ENCODE measurements around the gene DLK2.

DLK2 gene

DNA sequence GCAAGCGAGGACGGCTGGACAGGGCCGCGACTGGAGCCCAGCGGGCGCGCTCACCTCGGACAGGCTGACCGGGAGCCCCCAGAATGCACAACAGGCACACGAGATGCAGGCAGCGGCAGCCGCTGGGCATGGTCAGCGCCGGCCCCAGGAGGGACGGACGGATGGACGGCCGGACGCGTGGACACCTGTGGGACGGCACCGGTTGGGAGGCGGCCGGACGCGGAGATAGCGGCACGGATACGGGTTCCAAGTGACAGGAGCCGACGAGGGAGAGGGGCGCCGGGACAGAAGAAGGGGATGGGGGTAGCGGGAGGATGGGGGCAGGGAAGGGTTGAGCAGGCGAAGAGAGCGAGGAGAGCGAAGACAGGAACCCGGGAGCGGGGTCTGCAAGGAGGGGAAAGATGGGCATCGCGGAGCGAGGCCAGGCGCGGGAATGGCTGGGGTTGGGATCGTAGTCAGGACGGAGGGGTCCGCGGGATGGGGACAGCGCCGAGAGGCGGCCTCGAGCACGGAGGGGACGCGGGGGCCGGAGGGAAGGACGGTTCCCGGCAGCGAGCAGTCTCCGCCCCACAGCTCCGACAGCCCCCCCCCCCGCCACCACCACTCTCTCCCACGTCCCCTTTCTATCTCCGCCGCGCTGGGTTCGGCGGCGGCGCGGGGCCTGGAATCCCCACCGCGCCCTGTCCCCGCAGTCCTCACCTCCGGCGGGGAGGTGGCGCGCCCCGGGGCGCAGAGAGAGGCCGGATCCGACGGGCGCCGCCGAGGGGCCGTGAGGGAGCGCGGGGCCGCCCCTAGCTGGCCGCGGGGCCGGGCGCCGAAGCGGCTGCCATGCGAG lies 435 bp downstream of the DLK2 start:
- TF ChIP-seq, protein P1, sequence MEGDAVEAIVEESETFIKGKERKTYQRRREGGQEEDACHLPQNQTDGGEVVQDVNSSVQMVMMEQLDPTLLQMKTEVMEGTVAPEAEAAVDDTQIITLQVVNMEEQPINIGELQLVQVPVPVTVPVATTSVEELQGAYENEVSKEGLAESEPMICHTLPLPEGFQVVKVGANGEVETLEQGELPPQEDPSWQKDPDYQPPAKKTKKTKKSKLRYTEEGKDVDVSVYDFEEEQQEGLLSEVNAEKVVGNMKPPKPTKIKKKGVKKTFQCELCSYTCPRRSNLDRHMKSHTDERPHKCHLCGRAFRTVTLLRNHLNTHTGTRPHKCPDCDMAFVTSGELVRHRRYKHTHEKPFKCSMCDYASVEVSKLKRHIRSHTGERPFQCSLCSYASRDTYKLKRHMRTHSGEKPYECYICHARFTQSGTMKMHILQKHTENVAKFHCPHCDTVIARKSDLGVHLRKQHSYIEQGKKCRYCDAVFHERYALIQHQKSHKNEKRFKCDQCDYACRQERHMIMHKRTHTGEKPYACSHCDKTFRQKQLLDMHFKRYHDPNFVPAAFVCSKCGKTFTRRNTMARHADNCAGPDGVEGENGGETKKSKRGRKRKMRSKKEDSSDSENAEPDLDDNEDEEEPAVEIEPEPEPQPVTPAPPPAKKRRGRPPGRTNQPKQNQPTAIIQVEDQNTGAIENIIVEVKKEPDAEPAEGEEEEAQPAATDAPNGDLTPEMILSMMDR (IDR thresholded peaks at IDR 0.05; ENCODE audit: low read depth, low read length): no peak
- H3K27me3 ChIP-seq (ENCODE audit: insufficient read depth, low read depth, severe bottlenecking): no peaks in the 10 kb centered on the region
- peak overlapping the region; percentile 74 for H3K4me3 ChIP-seq (ENCODE audit: low read depth, low read length)
- H3K27ac ChIP-seq: peak overlapping the region; percentile 12; the same call in 1 of the 2 replicates
- peaks cover 33% of the 10 kb centered on the region for H3K36me3 ChIP-seq
- peak; percentile 96 for DNase-seq
- no peaks in the 10 kb centered on the region for H3K9me3 ChIP-seq (ENCODE audit: severe bottlenecking)

DNA sequence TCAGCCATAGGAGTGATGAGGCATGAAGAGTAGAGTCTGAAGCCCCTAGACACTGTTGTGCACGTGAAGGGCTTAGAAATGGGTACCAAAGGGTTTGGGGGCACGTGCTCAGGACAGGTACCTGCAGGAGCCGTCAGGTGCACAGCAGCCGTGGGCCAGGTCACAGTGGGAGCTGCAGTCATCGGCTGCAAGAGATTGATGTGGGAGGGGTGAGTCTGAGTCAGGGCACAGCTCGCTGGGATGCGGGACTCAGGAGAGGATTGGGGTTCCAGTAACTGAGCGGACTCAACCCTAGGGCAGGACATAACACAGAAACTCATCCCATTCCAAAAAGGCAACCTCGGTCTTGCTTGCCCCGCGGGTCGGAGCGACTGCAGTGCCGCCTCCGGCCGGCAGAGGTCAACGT lies 1.1 kb downstream of the DLK2 start:
- TF ChIP-seq, protein P1 (IDR thresholded peaks at IDR 0.05; ENCODE audit: low read depth, low read length): peak; percentile 100
- Histone ChIP-seq H3K27ac (no peak overlapping the region), H3K4me3 (ENCODE audit: low read depth, low read length) (peak overlapping the region; percentile 74), H3K36me3 (peaks cover 39% of the 10 kb centered on the region), H3K9me3 (ENCODE audit: severe bottlenecking) (no peaks in the 10 kb centered on the region), H3K27me3 (ENCODE audit: insufficient read depth, low read depth, severe bottlenecking) (no peaks in the 10 kb centered on the region)
- DNase-seq: no peak

DNA sequence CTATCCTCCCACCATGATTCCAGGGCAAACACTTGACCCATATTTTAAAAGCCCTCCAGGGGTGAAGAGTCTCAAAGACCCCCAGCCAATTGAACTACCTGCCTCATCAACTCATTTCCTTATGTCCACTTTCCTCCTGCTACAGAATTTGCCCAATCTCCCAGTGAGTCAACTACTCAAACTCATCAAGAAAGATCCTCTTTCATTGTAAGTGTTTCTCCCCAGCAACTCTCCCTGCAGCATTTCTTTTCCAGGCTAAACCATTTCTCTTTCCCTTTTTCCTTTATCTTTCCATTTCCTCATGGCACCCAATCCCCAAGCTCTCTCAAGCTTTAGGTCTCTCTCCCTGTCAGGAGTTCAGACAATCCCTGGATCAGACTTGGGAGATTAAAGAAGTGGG lies 1.5 kb downstream of the DLK2 start:
- no peak for DNase-seq
- H3K4me3 ChIP-seq (ENCODE audit: low read depth, low read length): no peak overlapping the region
- TF ChIP-seq, protein P1 (IDR thresholded peaks at IDR 0.05; ENCODE audit: low read depth, low read length): no peak
- H3K9me3 ChIP-seq (ENCODE audit: severe bottlenecking): no peaks in the 10 kb centered on the region
- H3K27ac ChIP-seq: no peak overlapping the region
- H3K27me3 ChIP-seq (ENCODE audit: insufficient read depth, low read depth, severe bottlenecking): no peaks in the 10 kb centered on the region
- peaks cover 41% of the 10 kb centered on the region for H3K36me3 ChIP-seq

DNA sequence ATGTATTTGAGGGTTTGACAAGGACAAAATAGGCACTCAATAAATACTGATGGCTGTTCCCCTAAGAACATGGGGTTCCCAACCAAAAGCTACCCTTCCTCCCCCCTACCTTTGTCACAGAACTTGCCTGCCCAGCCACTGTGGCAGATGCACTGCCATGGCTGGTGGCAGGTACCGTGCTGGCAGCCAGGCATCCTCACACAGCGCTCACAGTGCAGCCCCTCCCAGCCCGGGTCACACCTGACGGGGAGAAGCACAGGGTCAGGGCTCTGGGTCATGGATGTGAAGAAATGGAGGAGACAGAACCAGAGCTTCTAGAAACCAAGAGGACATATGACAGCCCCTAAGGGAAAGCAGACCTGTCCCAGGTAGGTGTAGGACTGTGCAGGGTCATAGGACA lies 2.5 kb downstream of the DLK2 start:
- H3K36me3 ChIP-seq: peaks cover 43% of the 10 kb centered on the region

DNA sequence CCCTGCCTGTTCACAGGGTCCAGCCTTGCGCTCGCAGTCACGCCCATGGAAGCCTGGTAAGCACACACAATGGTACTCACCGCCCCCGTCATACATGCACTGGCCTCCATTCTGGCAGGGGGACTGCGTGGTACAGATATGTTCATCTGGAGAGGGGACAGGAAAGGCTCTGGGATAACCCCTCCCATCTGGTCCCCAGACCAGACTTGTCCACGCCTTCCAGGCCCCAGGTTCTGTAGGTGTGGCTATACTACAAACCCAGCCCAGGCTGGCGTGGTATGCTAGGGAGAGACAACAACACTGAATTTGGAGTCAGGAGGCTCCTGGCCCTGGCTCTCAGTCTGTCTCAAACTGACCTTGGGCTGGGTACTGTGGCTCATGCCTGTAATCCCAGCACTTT lies 3.4 kb downstream of the DLK2 start:
- Histone ChIP-seq H3K36me3 (peaks cover 48% of the 10 kb centered on the region), H3K27ac (no peak overlapping the region), H3K9me3 (ENCODE audit: severe bottlenecking) (no peaks in the 10 kb centered on the region), H3K4me3 (ENCODE audit: low read depth, low read length) (no peak overlapping the region), H3K27me3 (ENCODE audit: insufficient read depth, low read depth, severe bottlenecking) (no peaks in the 10 kb centered on the region)
- DNase-seq: no peak
- TF ChIP-seq, protein P1 (IDR thresholded peaks at IDR 0.05; ENCODE audit: low read depth, low read length): no peak

More for the DNA sequence above, 2.5 kb downstream of the DLK2 start:
- no peak overlapping the region for H3K4me3 ChIP-seq (ENCODE audit: low read depth, low read length)
- no peak for DNase-seq
- TF ChIP-seq, protein P1 (IDR thresholded peaks at IDR 0.05; ENCODE audit: low read depth, low read length): no peak
- no peaks in the 10 kb centered on the region for H3K9me3 ChIP-seq (ENCODE audit: severe bottlenecking)
- H3K27ac ChIP-seq: no peak overlapping the region
- no peaks in the 10 kb centered on the region for H3K27me3 ChIP-seq (ENCODE audit: insufficient read depth, low read depth, severe bottlenecking)

Measured in WERI-Rb-1 (cell line).